ENCODE data around the gene BTF3L4.
"Not testable (repeated sequence)": the region's sequence is repeated elsewhere in the genome, so short reads cannot be mapped to it uniquely, and the experiment has no call there.

BTF3L4 gene

DNA sequence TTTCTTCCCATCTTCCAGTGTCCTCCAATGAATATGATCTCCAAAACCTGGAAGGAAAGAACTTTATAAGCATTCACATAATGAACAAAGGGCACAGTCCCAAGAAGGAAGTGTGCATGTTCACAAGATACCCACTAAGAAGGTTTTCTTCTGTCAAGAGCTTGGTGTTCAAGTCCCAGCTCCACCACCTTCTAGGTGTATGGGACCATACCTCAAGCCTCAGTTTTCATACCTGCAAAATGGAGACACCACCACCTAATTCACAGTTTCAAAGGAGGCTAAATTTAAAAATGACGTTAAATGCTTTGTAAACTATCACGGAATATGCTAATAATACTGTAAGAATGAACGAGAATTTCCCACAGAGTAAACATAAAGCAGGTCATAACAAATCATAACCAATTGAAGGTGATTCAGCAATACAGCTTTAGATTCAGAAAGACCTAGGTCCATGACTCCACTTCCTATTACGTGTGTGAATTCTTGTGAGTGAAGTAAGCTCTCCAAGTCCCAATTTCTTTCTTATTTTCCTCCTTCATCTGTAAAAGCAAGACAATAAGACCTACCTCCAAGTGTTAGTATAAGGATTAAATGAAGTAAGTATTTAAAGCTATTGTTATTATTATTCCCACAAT, 14.4 kb upstream of the BTF3L4 start:
- DNase-seq (ENCODE audit: low read depth): no peak
- H3K4me3 ChIP-seq (ENCODE audit: low read length): no peak overlapping the region
- TF ChIP-seq, protein P1, sequence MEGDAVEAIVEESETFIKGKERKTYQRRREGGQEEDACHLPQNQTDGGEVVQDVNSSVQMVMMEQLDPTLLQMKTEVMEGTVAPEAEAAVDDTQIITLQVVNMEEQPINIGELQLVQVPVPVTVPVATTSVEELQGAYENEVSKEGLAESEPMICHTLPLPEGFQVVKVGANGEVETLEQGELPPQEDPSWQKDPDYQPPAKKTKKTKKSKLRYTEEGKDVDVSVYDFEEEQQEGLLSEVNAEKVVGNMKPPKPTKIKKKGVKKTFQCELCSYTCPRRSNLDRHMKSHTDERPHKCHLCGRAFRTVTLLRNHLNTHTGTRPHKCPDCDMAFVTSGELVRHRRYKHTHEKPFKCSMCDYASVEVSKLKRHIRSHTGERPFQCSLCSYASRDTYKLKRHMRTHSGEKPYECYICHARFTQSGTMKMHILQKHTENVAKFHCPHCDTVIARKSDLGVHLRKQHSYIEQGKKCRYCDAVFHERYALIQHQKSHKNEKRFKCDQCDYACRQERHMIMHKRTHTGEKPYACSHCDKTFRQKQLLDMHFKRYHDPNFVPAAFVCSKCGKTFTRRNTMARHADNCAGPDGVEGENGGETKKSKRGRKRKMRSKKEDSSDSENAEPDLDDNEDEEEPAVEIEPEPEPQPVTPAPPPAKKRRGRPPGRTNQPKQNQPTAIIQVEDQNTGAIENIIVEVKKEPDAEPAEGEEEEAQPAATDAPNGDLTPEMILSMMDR (conservative IDR thresholded peaks at IDR 0.05; ENCODE audit: low read depth, low read length): no peak

DNA sequence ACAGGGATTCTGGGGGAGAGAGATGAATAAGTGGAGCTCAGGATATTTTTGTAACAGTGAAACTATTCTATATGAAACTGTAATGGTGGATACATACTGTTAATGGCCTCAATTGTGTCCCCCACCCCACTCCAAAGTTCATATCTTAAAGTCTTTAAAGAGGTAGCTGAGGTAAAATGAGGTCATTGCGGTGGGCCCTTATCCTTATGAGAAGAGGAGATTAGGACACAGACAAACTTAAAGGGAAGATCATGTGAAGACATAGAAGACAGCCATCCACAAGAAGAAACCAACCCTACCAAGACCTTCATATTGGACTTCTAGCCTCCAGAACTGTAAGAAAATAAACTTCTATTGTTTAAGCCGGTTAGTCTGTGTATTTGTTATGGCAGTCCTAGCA, 10.9 kb upstream of the BTF3L4 start:
- TF ChIP-seq, protein P1 (conservative IDR thresholded peaks at IDR 0.05; ENCODE audit: low read depth, low read length): no peak
- no peak overlapping the region for H3K4me3 ChIP-seq (ENCODE audit: low read length)
- DNase-seq (ENCODE audit: low read depth): no peak

DNA sequence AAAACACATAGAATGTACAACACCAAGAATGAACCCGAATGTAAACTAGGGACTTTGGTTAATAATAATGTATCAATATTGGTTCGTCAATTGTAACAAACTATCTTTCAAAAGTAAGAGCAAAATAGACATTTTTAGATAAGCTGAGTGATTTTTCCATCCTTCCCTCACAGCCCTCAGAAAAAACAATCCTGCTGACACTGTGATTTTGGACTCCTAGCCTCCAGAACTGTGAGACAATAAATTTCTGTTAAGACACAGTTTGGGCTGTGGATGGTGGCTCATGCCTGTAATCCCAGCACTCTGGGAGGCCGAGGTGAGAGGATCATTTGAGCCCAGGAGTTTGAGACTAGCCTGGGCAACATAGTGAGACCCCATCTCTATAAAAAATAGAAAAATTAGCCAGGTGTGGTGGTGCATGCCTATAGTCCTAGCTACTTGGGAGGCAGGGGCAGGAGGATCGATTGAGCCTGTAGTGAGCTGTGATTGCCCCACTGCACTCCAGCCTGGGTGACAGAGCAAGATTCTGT, 10.4 kb upstream of the BTF3L4 start:
- DNase-seq (ENCODE audit: low read depth); H3K4me3 ChIP-seq (ENCODE audit: low read length): not testable (repeated sequence)

DNA sequence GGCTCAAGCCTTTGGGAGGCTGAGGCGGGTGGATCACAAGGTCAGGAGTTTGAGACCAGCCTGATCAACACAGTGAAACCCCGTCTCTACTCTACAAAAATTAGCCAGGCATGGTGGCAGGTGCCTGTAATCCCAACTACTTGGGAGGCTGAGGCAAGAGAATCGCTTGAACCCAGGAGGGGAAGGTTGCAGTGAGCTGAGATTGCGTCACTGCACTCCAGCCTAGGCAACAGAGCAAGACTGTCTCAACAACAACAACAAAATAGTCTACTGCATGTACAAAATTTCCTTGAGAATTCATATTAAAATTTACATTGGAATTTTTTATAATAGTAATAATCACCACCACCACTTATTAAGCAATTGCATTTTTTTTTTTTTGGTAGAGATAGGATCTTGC, 6.8 kb upstream of the BTF3L4 start:
- DNase-seq (ENCODE audit: low read depth); H3K4me3 ChIP-seq (ENCODE audit: low read length): not testable (repeated sequence)

DNA sequence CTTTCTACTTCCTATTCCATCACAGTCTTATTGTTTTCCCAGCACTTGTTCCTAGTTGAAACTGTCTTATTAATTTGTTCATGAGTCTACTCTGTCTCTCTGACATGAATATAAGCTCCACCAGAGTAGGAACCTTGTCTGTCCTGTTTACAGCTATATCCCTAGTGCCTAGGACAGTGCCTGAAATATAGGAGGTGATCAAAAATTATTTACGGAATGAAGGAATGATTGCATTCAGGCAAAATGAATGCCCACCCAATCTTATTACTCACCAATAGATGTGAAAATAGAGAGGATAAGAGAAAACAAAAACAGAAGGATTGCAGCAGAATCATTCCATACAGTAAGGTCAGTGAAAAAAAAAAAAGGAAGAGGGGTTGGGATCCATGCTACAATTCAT, 2.2 kb upstream of the BTF3L4 start:
- TF ChIP-seq, protein P1 (conservative IDR thresholded peaks at IDR 0.05; ENCODE audit: low read depth, low read length): no peak
- H3K4me3 ChIP-seq (ENCODE audit: low read length): peak overlapping the region; percentile 70
- no peak for DNase-seq (ENCODE audit: low read depth)

DNA sequence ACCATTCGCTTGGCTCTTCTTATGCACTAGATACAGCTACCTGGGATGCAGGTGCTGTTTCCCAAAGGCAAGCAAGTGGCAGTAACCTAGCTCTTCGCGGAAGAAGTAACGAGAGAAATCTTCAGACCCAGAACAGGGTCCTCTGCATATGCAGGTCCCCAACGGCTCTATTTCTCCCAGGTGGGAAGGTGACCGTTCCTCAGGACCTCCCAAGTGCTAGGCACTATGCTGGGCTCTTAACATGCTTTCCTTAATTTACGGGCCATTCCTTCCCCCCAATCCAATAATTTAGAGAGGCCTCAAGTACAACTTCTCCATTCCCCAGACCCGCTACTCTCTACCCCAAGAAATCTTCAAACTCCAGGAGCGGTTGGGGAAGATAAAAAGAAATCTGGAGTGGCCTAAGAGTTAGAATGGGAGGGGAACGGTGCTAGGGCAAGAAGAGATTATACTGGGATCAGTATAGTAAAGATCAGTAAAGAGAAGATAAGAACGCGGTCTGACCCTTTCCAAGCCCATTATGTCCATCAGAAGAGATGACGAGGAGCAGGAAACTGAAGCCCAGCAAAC, 1.5 kb upstream of the BTF3L4 start:
- H3K4me3 ChIP-seq (ENCODE audit: low read length): peak overlapping the region; percentile 70
- no peak for DNase-seq (ENCODE audit: low read depth)
- TF ChIP-seq, protein P1 (conservative IDR thresholded peaks at IDR 0.05; ENCODE audit: low read depth, low read length): no peak

DNA sequence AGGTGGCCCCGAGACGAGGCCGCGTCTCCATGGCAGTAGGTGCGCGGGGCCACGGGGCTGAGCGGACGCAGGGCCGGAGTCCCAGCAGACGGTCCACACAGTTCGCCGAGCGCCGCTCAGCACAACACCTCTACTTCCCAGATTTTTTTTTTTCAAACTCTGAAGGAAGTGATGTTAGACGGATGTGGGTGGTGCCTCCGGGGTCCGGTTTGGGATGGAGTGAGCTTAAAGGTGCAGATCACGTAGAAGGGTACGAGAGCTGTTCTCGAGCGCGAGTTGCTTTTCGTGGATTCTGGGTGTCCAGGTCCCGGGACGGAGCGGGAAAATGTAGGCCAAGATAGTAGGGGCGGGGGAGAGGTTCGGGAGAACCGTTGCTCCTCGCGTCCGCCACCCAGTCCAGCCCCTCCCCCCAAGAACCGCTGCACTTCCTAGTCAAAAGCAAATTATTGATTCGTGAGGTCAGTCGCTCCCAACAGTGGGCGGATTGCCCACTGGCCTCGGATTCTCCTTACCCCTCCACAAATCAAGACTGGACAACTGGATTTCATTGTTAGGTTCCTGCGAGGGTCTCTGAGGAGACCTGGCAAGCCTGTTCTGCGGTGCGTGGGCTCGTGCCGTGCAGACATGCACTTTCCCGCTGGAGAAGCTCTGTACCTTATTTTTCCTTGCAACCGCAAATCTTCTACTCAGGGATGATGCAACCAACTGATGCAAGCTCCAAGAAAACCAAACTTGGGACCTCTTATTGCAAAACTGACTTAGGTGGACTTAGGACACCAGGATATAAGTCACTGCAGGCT, 829 bp upstream of the BTF3L4 start, which contains the start of gene TXNDC12:
Gene TXNDC12 (minus strand): TSS at position 126 of the 800 bp plus-strand sequence. CDS start 95 bp downstream, at position 31.
- TF ChIP-seq, protein P1 (conservative IDR thresholded peaks at IDR 0.05; ENCODE audit: low read depth, low read length): no peak
- peak; percentile 75 for DNase-seq (ENCODE audit: low read depth)
- H3K4me3 ChIP-seq (ENCODE audit: low read length): peak within 1 kb of the TSS; percentile 70

DNA sequence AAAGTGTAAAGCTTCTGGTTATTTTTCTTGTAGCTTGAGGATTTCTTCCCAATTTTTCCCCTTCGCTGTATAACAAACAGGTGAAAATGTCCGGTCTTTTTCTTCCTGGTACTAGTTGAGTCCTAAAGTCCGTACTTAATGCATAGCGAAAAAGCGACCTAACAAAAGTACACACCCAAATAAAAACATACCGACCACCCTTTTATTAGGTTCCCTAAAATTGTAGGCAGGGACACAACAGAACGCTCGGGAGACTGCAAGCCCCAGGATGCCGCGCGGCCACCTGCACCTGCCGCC, 281 bp upstream of the BTF3L4 start:
- peak overlapping the region; percentile 70 for H3K4me3 ChIP-seq (ENCODE audit: low read length)
- DNase-seq (ENCODE audit: low read depth): no peak
- TF ChIP-seq, protein P1 (conservative IDR thresholded peaks at IDR 0.05; ENCODE audit: low read depth, low read length): no peak

Measured in retinal pigment epithelial cell (primary cell).